BJ (cell line): ENCODE data around the gene LCNL1. TPM values are rescaled to one million over a fixed set of nuclear protein-coding genes. Genes with fewer than 3 reads are reported as not detected.

Experiments used
- CTCF ChIA-PET: fragments of 350-600 bp; formaldehyde crosslinking; extraction: SDS; loops from one replicate; lab custom pipeline; 2021; ENCODE audit warnings: antibody characterized with exemption, inconsistent platforms; lab: Yijun Ruan, JAX
- POLR2A ChIA-PET: fragments of 300-600 bp; sonication (Branson Sonifier 250); formaldehyde crosslinking; extraction: SDS; loops from one replicate; lab custom pipeline; 2021; ENCODE audit warnings: antibody characterized with exemption; lab: Charles Lee
- DNase-seq: peaks from one replicate; pipeline ENCODE4 v3.0.0-alpha.2; 2011; ENCODE audit warnings: low read depth
- H3K27me3 ChIP-seq: 2 replicates; pipeline ENCODE4 v1.6.0; 2011; ENCODE audit warnings: low read length; ENCODE audit not compliant: control insufficient read depth, insufficient read depth
- H3K36me3 ChIP-seq: 2 replicates; pipeline ENCODE4 v1.5.1; 2011; ENCODE audit warnings: low read length; ENCODE audit not compliant: control insufficient read depth, insufficient read depth
- H3K4me3 ChIP-seq: 2 replicates; pipeline ENCODE4 v1.5.1; 2011; ENCODE audit warnings: low read depth, mild to moderate bottlenecking, control low read depth, low read length
- CTCF ChIP-seq: IDR thresholded peaks from 2 replicates; pipeline ENCODE4 v1.5.1; 2011; ENCODE audit warnings: low read depth, mild to moderate bottlenecking, control low read depth, inconsistent platforms, low read length, moderate library complexity; ENCODE audit not compliant: insufficient read depth
- polyA plus RNA-seq: library from polyadenylated mRNA; depleted of rRNA; stranded (reverse); fragments of >200 nt; gene quantifications from 2 replicates; pipeline ENCODE4 v1.2.3, GENCODE V29; 2011

LCNL1 gene
- polyA plus RNA-seq, 1 experiment = 0.01 TPM

GRCh38 chr9:136947955-136948510 lies 34.8 kb upstream of the LCNL1 start:
- DNase-seq = no peak
- POLR2A ChIA-PET = interaction anchor here (0.6 kb wide), 1 partner anchor 101 kb away, joined by 10 read pairs; no protein-coding TSS in a partner anchor

GRCh38 chr9:136949239-136949816 lies 33.5 kb upstream of the LCNL1 start:
- ChIA-PET POLR2A (no interaction called here), CTCF (interaction anchor here (0.7 to 1.7 kb wide), 3 partner anchors 64 to 80 kb away, joined by 3 read pairs; partner anchors contain the start of gene ABCA2)
- H3K36me3 ChIP-seq = no peaks in the 10 kb centered on the region
- TF ChIP-seq CTCF = no peak
- no peaks in the 10 kb centered on the region for H3K27me3 ChIP-seq
- DNase-seq = no peak
- H3K4me3 ChIP-seq = peak overlapping the region; percentile 68

More at GRCh38 chr9:136947955-136948510, 34.8 kb upstream of the LCNL1 start:
- no peak overlapping the region for H3K4me3 ChIP-seq
- no peaks in the 10 kb centered on the region; the same call in 1 of the 2 replicates for H3K36me3 ChIP-seq
- H3K27me3 ChIP-seq = no peaks in the 10 kb centered on the region
- TF ChIP-seq CTCF = peak; percentile 61
- CTCF ChIA-PET = interaction anchor here (0.5 to 4.1 kb wide), 30 partner anchors 9 to 278 kb away, joined by 3 to 118 read pairs (median 4); partner anchors contain the start of genes AJM1, FUT7 and TMEM141

GRCh38 chr9:136949817-136950655 lies 32.8 kb upstream of the LCNL1 start:
- ChIA-PET CTCF (interaction anchor here (0.6 to 1.3 kb wide), 5 partner anchors 79 to 85 kb away, joined by 3 read pairs; partner anchors contain the start of gene ABCA2), POLR2A (no interaction called here)
- no peak for TF ChIP-seq CTCF
- peak; percentile 31 for DNase-seq
- Histone ChIP-seq H3K4me3 (peak overlapping the region; percentile 68), H3K36me3 (no peaks in the 10 kb centered on the region), H3K27me3 (no peaks in the 10 kb centered on the region)

- DNase-seq = no peak
- no peak for TF ChIP-seq CTCF
- no peaks in the 10 kb centered on the region for H3K27me3 ChIP-seq
- POLR2A ChIA-PET = no interaction called here
- H3K4me3 ChIP-seq = peak overlapping the region; percentile 68; the same call in 1 of the 2 replicates
- no peaks in the 10 kb centered on the region for H3K36me3 ChIP-seq
- CTCF ChIA-PET = interaction anchor here (0.9 to 1.3 kb wide), 4 partner anchors 35 to 85 kb away, joined by 3 read pairs; no protein-coding TSS in a partner anchor
Measured at GRCh38 chr9:136950656-136951276, 32.0 kb upstream of the LCNL1 start.
